HCT116 (cell line): ENCODE results near the gene MORN5. TPM values are rescaled to one million over a fixed set of nuclear protein-coding genes. Genes with fewer than 3 reads are reported as not detected.

Experiments used
- ATAC-seq: fragments of 200-7000 bp; cut with Tn5 transposase; 2 replicates; pipeline ENCODE4 v1.9.1; 2020; ENCODE audit warnings: mild to moderate bottlenecking, moderate library complexity
- BruUV-seq: library from RNA; stranded (reverse); fragments of 400-500 nt; replicated peaks from 2 replicates; lab custom pipeline; 2021; lab: Mats Ljungman, UMichigan
- CTCF ChIA-PET: fragments of 300-600 bp; sonication (Branson Sonifier 250); formaldehyde crosslinking; loops from one replicate; lab custom pipeline; 2021; ENCODE audit warnings: antibody characterized with exemption; lab: Charles Lee
- POLR2A ChIA-PET: fragments of 300-600, 350-600 bp; sonication (Branson Sonifier 250); formaldehyde crosslinking; loops from one replicate; lab custom pipeline; 2021; ENCODE audit warnings: antibody characterized with exemption; lab: Charles Lee
- RAD21 ChIA-PET, 2 experiments: fragments of 300-600 bp; sonication (Branson Sonifier 250); formaldehyde crosslinking; loops; one replicate each; lab custom pipeline; 2023; ENCODE audit warnings: low total read pairs in 2 of 2; ENCODE audit not compliant: uncharacterized antibody in 2 of 2, unreplicated experiment in 2 of 2, low non-redundant PET in 1 of 2; lab: Charles Lee
- DNase-seq: peaks from one replicate; pipeline ENCODE4 v3.0.0-alpha.2; 2010; ENCODE audit warnings: low read depth, low spot score
- H2AFZ ChIP-seq: fragments of 200-600 bp; shearing (Covaris generic), sonication (generic); 2 replicates; pipeline ENCODE4 v1.6.1; 2017; ENCODE audit warnings: low read depth, mixed run types, mixed read lengths, antibody characterized with exemption, low read length; ENCODE audit not compliant: poor library complexity, severe bottlenecking
- H3K27ac ChIP-seq: 2 replicates; pipeline ENCODE4 v1.5.1; 2012; ENCODE audit warnings: low read depth, low read length
- H3K27me3 ChIP-seq: fragments of 200-600 bp; sonication (generic); 2 replicates; pipeline ENCODE4 v1.6.1; 2016; ENCODE audit warnings: mixed run types, low read length, mixed read lengths; ENCODE audit not compliant: insufficient read depth
- H3K36me3 ChIP-seq, 2 experiments: fragments of 200-500 bp in 1 of 2; fragments of 200-600 bp in 1 of 2; sonication (Bioruptor generic) in 1 of 2; sonication (generic) in 1 of 2; 2 replicates each; pipeline versions ENCODE4 v1.5.1 to v1.6.1; 2014 to 2016; ENCODE audit warnings: low read length in 2 of 2, inconsistent platforms in 1 of 2, mixed read lengths in 1 of 2, mixed run types in 1 of 2; ENCODE audit not compliant: insufficient read depth in 2 of 2, control insufficient read depth in 1 of 2
- H3K4me1 ChIP-seq, 2 experiments: fragments of 200-600 bp in 1 of 2; sonication (generic) in 1 of 2; 2 replicates each; pipeline versions ENCODE4 v1.5.1 to v1.6.1; 2012 to 2017; ENCODE audit warnings: low read length in 2 of 2, inconsistent platforms in 1 of 2, mild to moderate bottlenecking in 1 of 2, mixed read lengths in 1 of 2, mixed run types in 1 of 2, moderate library complexity in 1 of 2; ENCODE audit not compliant: insufficient read depth in 2 of 2, control insufficient read depth in 1 of 2
- H3K4me2 ChIP-seq: fragments of 200-600 bp; sonication (generic); 2 replicates; pipeline ENCODE4 v1.6.1; 2017; ENCODE audit warnings: mixed run types, low read length, mixed read lengths
- H3K4me3 ChIP-seq, 2 experiments: fragments of 200-600 bp in 1 of 2; sonication (generic) in 1 of 2; replicated peaks in 1 of 2; 2 replicates each; pipeline ENCODE4 v1.5.1; 2011 to 2016; ENCODE audit warnings: low read length in 2 of 2, control low read depth in 1 of 2, low read depth in 1 of 2, mild to moderate bottlenecking in 1 of 2, mixed read lengths in 1 of 2, mixed run types in 1 of 2
- H3K79me2 ChIP-seq: fragments of 200-600 bp; sonication (generic); 2 replicates; pipeline ENCODE4 v1.6.1; 2017; ENCODE audit warnings: mild to moderate bottlenecking, mixed run types, low read length, moderate library complexity, mixed read lengths; ENCODE audit not compliant: insufficient read depth
- H3K9ac ChIP-seq: fragments of 200-600 bp; sonication (generic); 2 replicates; pipeline ENCODE4 v1.6.1; 2016; ENCODE audit warnings: low read length, mixed read lengths
- H3K9me2 ChIP-seq: fragments of 200-600 bp; sonication (generic), shearing (Covaris generic); 2 replicates; pipeline ENCODE4 v1.6.1; 2017; ENCODE audit warnings: mixed run types, mild to moderate bottlenecking, moderate library complexity; ENCODE audit not compliant: insufficient read depth
- H3K9me3 ChIP-seq, 2 experiments: fragments of 200-500 bp in 1 of 2; fragments of 200-600 bp in 1 of 2; sonication (Bioruptor generic) in 1 of 2; sonication (generic) in 1 of 2; 2 replicates each; pipeline ENCODE4 v1.6.1; 2014 to 2017; ENCODE audit warnings: low read length in 2 of 2, mixed read lengths in 2 of 2, inconsistent platforms in 1 of 2, low read depth in 1 of 2, mild to moderate bottlenecking in 1 of 2, mixed run types in 1 of 2, moderate library complexity in 1 of 2; ENCODE audit not compliant: control insufficient read depth in 1 of 2, insufficient read depth in 1 of 2
- H4K20me1 ChIP-seq: fragments of 200-600 bp; sonication (generic), shearing (Covaris generic); 2 replicates; pipeline ENCODE4 v1.6.1; 2017; ENCODE audit warnings: mixed run types, mild to moderate bottlenecking, moderate library complexity; ENCODE audit not compliant: insufficient read depth
- CBX3 ChIP-seq: IDR thresholded peaks from 2 replicates; pipeline ENCODE4 v1.6.1; 2012; ENCODE audit warnings: low read depth
- CEBPB ChIP-seq: IDR thresholded peaks from 2 replicates; pipeline ENCODE4 v1.6.1; 2012; ENCODE audit warnings: low read depth
- EGR1 ChIP-seq: IDR thresholded peaks from 2 replicates; pipeline ENCODE4 v1.6.1; 2012; ENCODE audit warnings: low read depth
- ELF1 ChIP-seq: IDR thresholded peaks from 2 replicates; pipeline ENCODE4 v1.6.1; 2012; ENCODE audit warnings: low read depth, borderline replicate concordance
- EZH2phosphoT487 ChIP-seq: fragments of 200-600 bp; IDR thresholded peaks from 2 replicates; pipeline ENCODE4 v1.6.1; 2018; ENCODE audit warnings: antibody characterized with exemption, borderline replicate concordance
- FOSL1 ChIP-seq: IDR thresholded peaks from 2 replicates; pipeline ENCODE4 v1.6.1; 2012; ENCODE audit warnings: low read depth
- POLR2AphosphoS5 ChIP-seq: IDR thresholded peaks from 2 replicates; pipeline ENCODE4 v1.6.1; 2011; ENCODE audit warnings: mild to moderate bottlenecking, low read depth, low read length, moderate library complexity
- RAD21 ChIP-seq: IDR thresholded peaks from 2 replicates; pipeline ENCODE4 v1.6.1; 2012; ENCODE audit warnings: low read depth, mild to moderate bottlenecking
- SIN3A ChIP-seq: IDR thresholded peaks from 2 replicates; pipeline ENCODE4 v1.6.1; 2012; ENCODE audit warnings: low read depth
- SP1 ChIP-seq: IDR thresholded peaks from 2 replicates; pipeline ENCODE4 v1.6.1; 2012; ENCODE audit warnings: low read depth
- SRF ChIP-seq: IDR thresholded peaks from 2 replicates; pipeline ENCODE4 v1.6.1; 2012; ENCODE audit warnings: low read depth
- TCF7L2 ChIP-seq: IDR thresholded peaks from 2 replicates; pipeline ENCODE4 v1.7.0; 2011; ENCODE audit warnings: borderline replicate concordance, inconsistent platforms; ENCODE audit not compliant: insufficient read depth, insufficient read length; ENCODE audit errors: extremely low read depth
- ZBTB33 ChIP-seq: IDR thresholded peaks from 2 replicates; pipeline ENCODE4 v1.6.1; 2011; ENCODE audit warnings: mild to moderate bottlenecking, low read length, moderate library complexity; ENCODE audit not compliant: insufficient replicate concordance; ENCODE audit errors: extremely low read depth
- ZFX ChIP-seq: fragments of 450-650 bp; IDR thresholded peaks from 2 replicates; pipeline ENCODE4 v1.6.1; 2017
- intact Hi-C: fragments of 100-400 bp; cut with micrococcal nuclease; formaldehyde crosslinking; loops from 2 replicates; pipeline ENCODE4 v1.10.0; 2022
- total RNA-seq: library from RNA; stranded (reverse); gene quantifications from one replicate; pipeline ENCODE4 v1.2.1, GENCODE V29; 2021; ENCODE audit not compliant: unreplicated experiment
- TF ChIP-seq, protein P1 (sequence below): IDR thresholded peaks from 2 replicates; pipeline ENCODE4 v1.6.1; 2012; ENCODE audit warnings: low read depth

The MORN5 gene
- total RNA-seq, 1 experiment from 2014 or later = not detected

- ChIA-PET CTCF (no interaction called here), POLR2A (no interaction called here), RAD21 (no interaction called here)
- no TSS peak for BruUV-seq
- H3K9me3 ChIP-seq = no peaks in the 10 kb centered on the region
- TF ChIP-seq EZH2phosphoT487 = no peak
- H4K20me1 ChIP-seq = no peaks in the 10 kb centered on the region
- no peak for ATAC-seq
- no peak overlapping the region for H3K4me3 ChIP-seq
- H3K9ac ChIP-seq = no peak overlapping the region
- no peaks in the 10 kb centered on the region for H3K27me3 ChIP-seq
- H2AFZ ChIP-seq = no peak overlapping the region
- DNase-seq = no peak
- no peaks in the 10 kb centered on the region for H3K36me3 ChIP-seq
- no peak overlapping the region for H3K4me2 ChIP-seq
- H3K4me1 ChIP-seq = no peaks in the 10 kb centered on the region
- intact Hi-C loops = no loop called here
- no peak overlapping the region for H3K27ac ChIP-seq
- no peaks in the 10 kb centered on the region for H3K79me2 ChIP-seq
- H3K9me2 ChIP-seq = no peaks in the 10 kb centered on the region
Measured at GRCh38 chr9:122197426-122197825, 37.7 kb downstream of the MORN5 start.

- H3K9ac ChIP-seq = no peak overlapping the region
- ATAC-seq = no peak
- H3K79me2 ChIP-seq = no peaks in the 10 kb centered on the region
- H3K4me3 ChIP-seq = no peak overlapping the region
- no peak for DNase-seq
- BruUV-seq = no TSS peak
- ChIA-PET RAD21 (no interaction called here), POLR2A (no interaction called here)
- no peak overlapping the region for H2AFZ ChIP-seq
- TF ChIP-seq POLR2AphosphoS5 = no peak
- TF ChIP-seq SIN3A = no peak
- TF ChIP-seq ZBTB33 = no peak
- TF ChIP-seq CEBPB = no peak
- no peak for TF ChIP-seq ZFX
- no peak for TF ChIP-seq RAD21
- TF ChIP-seq EGR1 = no peak
- no peak for TF ChIP-seq TCF7L2
- no peak for TF ChIP-seq SP1
- no peak for TF ChIP-seq EZH2phosphoT487
- TF ChIP-seq CBX3 = no peak
- no peak for TF ChIP-seq ELF1
- TF ChIP-seq, protein P1, sequence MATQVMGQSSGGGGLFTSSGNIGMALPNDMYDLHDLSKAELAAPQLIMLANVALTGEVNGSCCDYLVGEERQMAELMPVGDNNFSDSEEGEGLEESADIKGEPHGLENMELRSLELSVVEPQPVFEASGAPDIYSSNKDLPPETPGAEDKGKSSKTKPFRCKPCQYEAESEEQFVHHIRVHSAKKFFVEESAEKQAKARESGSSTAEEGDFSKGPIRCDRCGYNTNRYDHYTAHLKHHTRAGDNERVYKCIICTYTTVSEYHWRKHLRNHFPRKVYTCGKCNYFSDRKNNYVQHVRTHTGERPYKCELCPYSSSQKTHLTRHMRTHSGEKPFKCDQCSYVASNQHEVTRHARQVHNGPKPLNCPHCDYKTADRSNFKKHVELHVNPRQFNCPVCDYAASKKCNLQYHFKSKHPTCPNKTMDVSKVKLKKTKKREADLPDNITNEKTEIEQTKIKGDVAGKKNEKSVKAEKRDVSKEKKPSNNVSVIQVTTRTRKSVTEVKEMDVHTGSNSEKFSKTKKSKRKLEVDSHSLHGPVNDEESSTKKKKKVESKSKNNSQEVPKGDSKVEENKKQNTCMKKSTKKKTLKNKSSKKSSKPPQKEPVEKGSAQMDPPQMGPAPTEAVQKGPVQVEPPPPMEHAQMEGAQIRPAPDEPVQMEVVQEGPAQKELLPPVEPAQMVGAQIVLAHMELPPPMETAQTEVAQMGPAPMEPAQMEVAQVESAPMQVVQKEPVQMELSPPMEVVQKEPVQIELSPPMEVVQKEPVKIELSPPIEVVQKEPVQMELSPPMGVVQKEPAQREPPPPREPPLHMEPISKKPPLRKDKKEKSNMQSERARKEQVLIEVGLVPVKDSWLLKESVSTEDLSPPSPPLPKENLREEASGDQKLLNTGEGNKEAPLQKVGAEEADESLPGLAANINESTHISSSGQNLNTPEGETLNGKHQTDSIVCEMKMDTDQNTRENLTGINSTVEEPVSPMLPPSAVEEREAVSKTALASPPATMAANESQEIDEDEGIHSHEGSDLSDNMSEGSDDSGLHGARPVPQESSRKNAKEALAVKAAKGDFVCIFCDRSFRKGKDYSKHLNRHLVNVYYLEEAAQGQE = no peak
- TF ChIP-seq SRF = no peak
- TF ChIP-seq FOSL1 = no peak
- TF ChIP-seq, all 23 proteins: peak for 0
- Histone ChIP-seq H3K27ac (no peak overlapping the region), H4K20me1 (no peaks in the 10 kb centered on the region), H3K36me3 (no peaks in the 10 kb centered on the region), H3K9me3 (no peaks in the 10 kb centered on the region), H3K4me1 (no peaks in the 10 kb centered on the region), H3K4me2 (no peak overlapping the region), H3K27me3 (no peaks in the 10 kb centered on the region), H3K9me2 (no peaks in the 10 kb centered on the region)
- intact Hi-C loops = no loop called here
- CTCF ChIA-PET = no interaction called here
Measured at GRCh38 chr9:122197882-122198281, 38.2 kb downstream of the MORN5 start.
